ENCODE measurements around the gene VPS18. TPM values are rescaled to one million over a fixed set of nuclear protein-coding genes. Genes with fewer than 3 reads are reported as not detected.
"Not testable (repeated sequence)": the region's sequence is repeated elsewhere in the genome, so short reads cannot be mapped to it uniquely, and the experiment has no call there.

Gene VPS18
- total RNA-seq, 1 experiment from 2014 or later = 16.9 TPM

DNA sequence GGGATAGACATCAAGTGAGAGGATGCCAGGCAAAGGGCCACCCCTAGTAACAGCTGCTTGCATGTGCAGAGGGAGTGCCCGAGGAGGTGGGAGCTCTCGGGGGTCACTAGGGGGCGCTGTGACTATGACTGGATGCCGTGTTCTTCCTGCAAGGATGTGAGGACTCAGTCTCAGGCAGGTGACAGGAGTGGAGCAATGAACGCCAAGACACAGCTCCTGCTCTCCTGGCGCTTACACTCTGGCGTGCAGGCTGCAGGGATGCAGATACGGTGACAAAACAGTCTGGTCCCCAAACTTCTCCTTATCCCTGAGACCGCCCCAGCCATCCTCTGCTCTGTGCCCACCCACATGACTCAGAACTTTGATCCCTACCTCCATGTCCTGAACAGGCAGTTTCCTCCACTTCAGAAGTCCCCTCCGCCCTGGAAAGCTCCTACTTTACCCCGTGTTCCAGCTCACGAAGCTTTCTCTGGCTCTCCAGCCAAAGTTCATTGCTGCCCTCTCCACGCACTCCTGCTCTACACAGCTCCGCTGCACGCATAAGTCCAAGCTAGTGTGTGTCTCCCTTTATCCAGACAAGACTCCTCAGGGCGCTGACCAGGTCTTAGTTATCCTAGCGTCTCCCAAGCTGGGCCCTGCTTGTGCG lies 34.9 kb upstream of the VPS18 start:
- CTCF ChIA-PET = interaction anchor here (0.5 to 6.2 kb wide), 21 partner anchors 10 to 326 kb away, joined by 3 to 166 read pairs (median 7); partner anchors contain the start of genes DNAJC17, PPP1R14D, RAD51 and RHOV
- POLR2A ChIA-PET = interaction anchor here (0.9 to 3.6 kb wide), 6 partner anchors 11 to 35 kb away, joined by 3 to 34 read pairs (median 18); partner anchors contain the start of genes RHOV and VPS18
- no peak overlapping the region for H3K27ac ChIP-seq (ENCODE audit: low read depth, low read length)
- peaks cover 16 to 26% of the 10 kb centered on the region in 2 experiments for H3K4me1 ChIP-seq (ENCODE audit: control insufficient read depth in 1 of 2, insufficient read depth in 2 of 2, low read length in 2 of 2)
- H3K9me3 ChIP-seq (ENCODE audit: control insufficient read depth in 1 of 2, insufficient read depth in 1 of 2, low read depth in 1 of 2, low read length in 2 of 2) = no peaks in the 10 kb centered on the region
- ATAC-seq (peak; percentile 84), DNase-seq (ENCODE audit: low read depth, low spot score) (peak; percentile 73)
- RAD21 ChIA-PET (ENCODE audit: low non-redundant PET in 1 of 2, low total read pairs in 2 of 2, uncharacterized antibody in 2 of 2, unreplicated experiment in 2 of 2) = interaction anchor here (0.6 to 4.0 kb wide), 8 partner anchors 14 to 180 kb away, joined by 3 to 29 read pairs (median 11); partner anchors contain the start of genes RHOV (in 2 of the 2) and VPS18 (in 2 of the 2)
- H3K9me2 ChIP-seq (ENCODE audit: insufficient read depth) = no peaks in the 10 kb centered on the region
- no peak overlapping the region for H3K4me2 ChIP-seq (ENCODE audit: low read length)
- peak; percentile 59 for TF ChIP-seq POLR2AphosphoS5 (IDR thresholded peaks at IDR 0.05; ENCODE audit: low read depth, low read length)
- TF ChIP-seq YY1 (IDR thresholded peaks at IDR 0.05; ENCODE audit: extremely low read depth, insufficient replicate concordance, low read depth, low read length) = peak; percentile 44
- no peak for TF ChIP-seq SRF (IDR thresholded peaks at IDR 0.05; ENCODE audit: low read depth)
- TF ChIP-seq, protein P1, sequence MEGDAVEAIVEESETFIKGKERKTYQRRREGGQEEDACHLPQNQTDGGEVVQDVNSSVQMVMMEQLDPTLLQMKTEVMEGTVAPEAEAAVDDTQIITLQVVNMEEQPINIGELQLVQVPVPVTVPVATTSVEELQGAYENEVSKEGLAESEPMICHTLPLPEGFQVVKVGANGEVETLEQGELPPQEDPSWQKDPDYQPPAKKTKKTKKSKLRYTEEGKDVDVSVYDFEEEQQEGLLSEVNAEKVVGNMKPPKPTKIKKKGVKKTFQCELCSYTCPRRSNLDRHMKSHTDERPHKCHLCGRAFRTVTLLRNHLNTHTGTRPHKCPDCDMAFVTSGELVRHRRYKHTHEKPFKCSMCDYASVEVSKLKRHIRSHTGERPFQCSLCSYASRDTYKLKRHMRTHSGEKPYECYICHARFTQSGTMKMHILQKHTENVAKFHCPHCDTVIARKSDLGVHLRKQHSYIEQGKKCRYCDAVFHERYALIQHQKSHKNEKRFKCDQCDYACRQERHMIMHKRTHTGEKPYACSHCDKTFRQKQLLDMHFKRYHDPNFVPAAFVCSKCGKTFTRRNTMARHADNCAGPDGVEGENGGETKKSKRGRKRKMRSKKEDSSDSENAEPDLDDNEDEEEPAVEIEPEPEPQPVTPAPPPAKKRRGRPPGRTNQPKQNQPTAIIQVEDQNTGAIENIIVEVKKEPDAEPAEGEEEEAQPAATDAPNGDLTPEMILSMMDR (IDR thresholded peaks at IDR 0.05 in 2 of 3, conservative IDR thresholded peaks at IDR 0.05 in 1 of 3; ENCODE audit: borderline replicate concordance in 1 of 3, insufficient read depth in 1 of 3, low read depth in 2 of 3, low read length in 2 of 3) = peak; percentile 82 to 94 (median 94)
- TF ChIP-seq, protein P2, sequence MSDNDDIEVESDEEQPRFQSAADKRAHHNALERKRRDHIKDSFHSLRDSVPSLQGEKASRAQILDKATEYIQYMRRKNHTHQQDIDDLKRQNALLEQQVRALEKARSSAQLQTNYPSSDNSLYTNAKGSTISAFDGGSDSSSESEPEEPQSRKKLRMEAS (IDR thresholded peaks at IDR 0.05) = peak; percentile 53
- peak; percentile 74 for TF ChIP-seq RAD21 (IDR thresholded peaks at IDR 0.05; ENCODE audit: low read depth)
- no peaks in the 10 kb centered on the region for H3K79me2 ChIP-seq (ENCODE audit: insufficient read depth, low read length)
- H3K4me3 ChIP-seq (replicated peaks in 1 of 2; ENCODE audit: low read depth in 1 of 2, low read length in 2 of 2) = no peak overlapping the region
- no peaks in the 10 kb centered on the region for H4K20me1 ChIP-seq (ENCODE audit: insufficient read depth)
- H3K9ac ChIP-seq (ENCODE audit: low read length) = no peak overlapping the region
- no peak overlapping the region for H2AFZ ChIP-seq (ENCODE audit: low read depth, low read length, poor library complexity, severe bottlenecking)
- intact Hi-C loops (cut with micrococcal nuclease) = no loop called here
- peaks cover 11 to 17% of the 10 kb centered on the region in 2 experiments; a peak in 3 of 4 replicates for H3K36me3 ChIP-seq (ENCODE audit: control insufficient read depth in 1 of 2, insufficient read depth in 2 of 2, low read length in 2 of 2)
- no TSS peak for BruUV-seq (replicated peaks)
- no peaks in the 10 kb centered on the region for H3K27me3 ChIP-seq (ENCODE audit: insufficient read depth, low read length)

DNA sequence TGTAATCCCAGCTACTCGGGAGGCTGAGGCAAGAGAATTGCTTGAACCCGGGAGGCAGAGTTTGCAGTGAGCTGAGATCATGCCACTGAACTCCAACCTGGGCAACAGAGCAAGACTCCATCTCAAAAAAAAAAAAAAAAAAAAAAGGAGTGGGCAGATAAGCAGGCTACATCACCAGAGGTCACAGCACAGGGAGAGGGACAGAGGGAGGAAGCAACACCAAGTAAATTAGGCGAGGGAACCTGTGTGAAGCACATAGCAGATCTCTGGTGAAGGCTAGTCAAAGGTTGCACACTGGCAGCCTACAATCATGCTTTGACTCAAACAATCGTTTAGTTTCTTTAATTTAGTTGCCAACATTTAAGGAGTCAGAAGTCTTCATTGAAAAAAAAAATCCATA lies 33.1 kb upstream of the VPS18 start:
- intact Hi-C loops (cut with micrococcal nuclease); H3K27me3 ChIP-seq (ENCODE audit: insufficient read depth, low read length); H3K9me3 ChIP-seq (ENCODE audit: control insufficient read depth in 1 of 2, insufficient read depth in 1 of 2, low read depth in 1 of 2, low read length in 2 of 2); H2AFZ ChIP-seq (ENCODE audit: low read depth, low read length, poor library complexity, severe bottlenecking); H3K4me3 ChIP-seq (replicated peaks in 1 of 2; ENCODE audit: low read depth in 1 of 2, low read length in 2 of 2); DNase-seq (ENCODE audit: low read depth, low spot score); H3K9ac ChIP-seq (ENCODE audit: low read length); RAD21 ChIA-PET (ENCODE audit: low non-redundant PET in 1 of 2, low total read pairs in 2 of 2, uncharacterized antibody in 2 of 2, unreplicated experiment in 2 of 2); H3K9me2 ChIP-seq (ENCODE audit: insufficient read depth); H3K36me3 ChIP-seq (ENCODE audit: control insufficient read depth in 1 of 2, insufficient read depth in 2 of 2, low read length in 2 of 2); H3K4me2 ChIP-seq (ENCODE audit: low read length); BruUV-seq (replicated peaks); H3K27ac ChIP-seq (ENCODE audit: low read depth, low read length); H4K20me1 ChIP-seq (ENCODE audit: insufficient read depth); ATAC-seq; H3K79me2 ChIP-seq (ENCODE audit: insufficient read depth, low read length): not testable (repeated sequence)
- POLR2A ChIA-PET = interaction anchor here (0.7 to 1.9 kb wide), 3 partner anchors 10 to 45 kb away, joined by 3 to 6 read pairs (median 3); partner anchors contain the start of gene VPS18
- H3K4me1 ChIP-seq (ENCODE audit: control insufficient read depth in 1 of 2, insufficient read depth in 2 of 2, low read length in 2 of 2) = peaks cover 21 to 33% of the 10 kb centered on the region in 2 experiments
- CTCF ChIA-PET = interaction anchor here (1.2 to 4.1 kb wide), 3 partner anchors 10 to 33 kb away, joined by 9 to 26 read pairs (median 18); partner anchors contain the start of gene VPS18

Measured in HCT116 (cell line).